Tibial nerve (tissue), 4 donors: Measurements from ENCODE around the gene KCNK4. TPM values are rescaled to one million over a fixed set of nuclear protein-coding genes. Genes with fewer than 3 reads are reported as not detected.

Experiments
- DNase-seq, 2 donors: peaks; one replicate each; pipeline ENCODE4 v3.0.0-alpha.2; 2019; ENCODE audit warnings: low spot score in 2 of 2
- H3K27ac ChIP-seq, 4 donors: fragments of 200-600 bp; sonication (generic) in 3 of 4; one replicate each; pipeline ENCODE4 v1.5.1; 2017 to 2019; ENCODE audit warnings: mild to moderate bottlenecking in 1 of 4
- H3K27me3 ChIP-seq, 2 donors: fragments of 200-600 bp; sonication (generic) in 1 of 2; one replicate each; pipeline versions ENCODE4 v1.5.1 to v1.6.0; 2017 to 2019
- H3K36me3 ChIP-seq, 3 donors: fragments of 200-600 bp; sonication (generic); one replicate each; pipeline ENCODE4 v1.5.1; 2018 to 2019
- H3K4me1 ChIP-seq, 4 donors: fragments of 200-600 bp; sonication (generic) in 3 of 4; one replicate each; pipeline ENCODE4 v1.5.1; 2017 to 2019
- H3K4me3 ChIP-seq, 4 donors: fragments of 200-600 bp; sonication (generic) in 3 of 4; one replicate each; pipeline ENCODE4 v1.5.1; 2017 to 2019; ENCODE audit warnings: mild to moderate bottlenecking in 1 of 4, moderate library complexity in 1 of 4
- H3K9me3 ChIP-seq, 4 donors: fragments of 200-600 bp; sonication (generic) in 3 of 4; one replicate each; pipeline ENCODE4 v1.5.1; 2017 to 2019
- EP300 ChIP-seq, 2 donors: sonication (generic); formaldehyde crosslinking; IDR thresholded peaks; one replicate each; pipeline ENCODE4 v1.6.1; 2017; ENCODE audit warnings: antibody characterized with exemption in 2 of 2, mild to moderate bottlenecking in 1 of 2
- POLR2A ChIP-seq, 2 donors: fragments of 450-650 bp; IDR thresholded peaks; one replicate each; pipeline ENCODE4 v1.6.1; 2017; ENCODE audit warnings: antibody characterized with exemption in 2 of 2, mild to moderate bottlenecking in 2 of 2, moderate library complexity in 2 of 2
- WGBS, 2 donors: methylation state at CpG; one replicate each; pipeline ENCODE4 v1.1.5; 2018; 5-methylcytosine and 5-hydroxymethylcytosine counted together
- total RNA-seq, 4 donors: library from RNA; depleted of rRNA; stranded (reverse); fragments of >200 nt; gene quantifications; one replicate each; pipeline ENCODE4 v1.1.0, GENCODE V29; 2016
- TF ChIP-seq, protein P1 (sequence below), 5 experiments: fragments of 200-600 bp in 3 of 5; fragments of 450-650 bp in 2 of 5; sonication (generic) in 3 of 5; IDR thresholded peaks; one replicate each; pipeline ENCODE4 v1.5.1; 2016 to 2019; ENCODE audit warnings: antibody characterized with exemption in 5 of 5, mild to moderate bottlenecking in 3 of 5, moderate library complexity in 2 of 5

Gene KCNK4
- total RNA-seq, 4 donors from 2014 or later, result 1.2 TPM; not detected in 3

DNA sequence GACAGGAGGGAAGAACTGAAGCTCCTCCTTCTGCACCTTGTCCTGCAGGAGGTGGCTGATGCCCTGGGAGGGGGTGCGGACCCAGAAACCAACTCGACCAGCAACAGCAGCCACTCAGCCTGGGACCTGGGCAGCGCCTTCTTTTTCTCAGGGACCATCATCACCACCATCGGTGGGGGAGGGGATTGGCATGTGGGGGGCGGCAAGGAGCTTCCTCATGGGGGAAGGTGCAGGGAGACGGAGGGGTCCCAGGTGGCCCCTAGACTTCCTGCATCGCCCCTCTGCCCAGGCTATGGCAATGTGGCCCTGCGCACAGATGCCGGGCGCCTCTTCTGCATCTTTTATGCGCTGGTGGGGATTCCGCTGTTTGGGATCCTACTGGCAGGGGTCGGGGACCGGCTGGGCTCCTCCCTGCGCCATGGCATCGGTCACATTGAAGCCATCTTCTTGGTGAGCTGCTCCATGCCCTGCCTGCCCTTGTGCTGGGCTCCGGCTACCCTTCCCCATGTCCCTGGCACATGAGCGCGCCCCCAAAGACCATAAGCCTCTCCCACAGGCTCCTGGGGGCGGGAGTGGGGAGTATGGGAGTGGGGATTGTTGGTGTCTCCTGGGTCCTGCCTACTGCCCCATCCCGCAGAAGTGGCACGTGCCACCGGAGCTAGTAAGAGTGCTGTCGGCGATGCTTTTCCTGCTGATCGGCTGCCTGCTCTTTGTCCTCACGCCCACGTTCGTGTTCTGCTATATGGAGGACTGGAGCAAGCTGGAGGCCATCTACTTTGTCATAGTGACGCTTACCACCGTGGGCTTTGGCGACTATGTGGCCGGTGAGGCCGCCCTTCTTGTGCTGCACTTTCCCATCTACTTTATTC lies 6.0 kb downstream of the KCNK4 start:
- Histone ChIP-seq H3K36me3 (no peaks in the 10 kb centered on the region), H3K27me3 (peaks cover 2 to 100% of the 10 kb centered on the region in 2 donors), H3K27ac (no peak overlapping the region), H3K4me3 (no peak overlapping the region), H3K4me1 (peaks cover 0 to 42% (median 25%) of the 10 kb centered on the region in 4 donors), H3K9me3 (no peaks in the 10 kb centered on the region)
- no peak for DNase-seq
- TF ChIP-seq, protein P1, sequence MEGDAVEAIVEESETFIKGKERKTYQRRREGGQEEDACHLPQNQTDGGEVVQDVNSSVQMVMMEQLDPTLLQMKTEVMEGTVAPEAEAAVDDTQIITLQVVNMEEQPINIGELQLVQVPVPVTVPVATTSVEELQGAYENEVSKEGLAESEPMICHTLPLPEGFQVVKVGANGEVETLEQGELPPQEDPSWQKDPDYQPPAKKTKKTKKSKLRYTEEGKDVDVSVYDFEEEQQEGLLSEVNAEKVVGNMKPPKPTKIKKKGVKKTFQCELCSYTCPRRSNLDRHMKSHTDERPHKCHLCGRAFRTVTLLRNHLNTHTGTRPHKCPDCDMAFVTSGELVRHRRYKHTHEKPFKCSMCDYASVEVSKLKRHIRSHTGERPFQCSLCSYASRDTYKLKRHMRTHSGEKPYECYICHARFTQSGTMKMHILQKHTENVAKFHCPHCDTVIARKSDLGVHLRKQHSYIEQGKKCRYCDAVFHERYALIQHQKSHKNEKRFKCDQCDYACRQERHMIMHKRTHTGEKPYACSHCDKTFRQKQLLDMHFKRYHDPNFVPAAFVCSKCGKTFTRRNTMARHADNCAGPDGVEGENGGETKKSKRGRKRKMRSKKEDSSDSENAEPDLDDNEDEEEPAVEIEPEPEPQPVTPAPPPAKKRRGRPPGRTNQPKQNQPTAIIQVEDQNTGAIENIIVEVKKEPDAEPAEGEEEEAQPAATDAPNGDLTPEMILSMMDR (IDR thresholded peaks at IDR 0.05), result no peak
- TF ChIP-seq EP300 (IDR thresholded peaks at IDR 0.05) (no peak), POLR2A (IDR thresholded peaks at IDR 0.05) (no peak)
- 10 to 15% methylated on average over 26 to 31 of the region's 34 CpGs for WGBS, 2 donors

DNA sequence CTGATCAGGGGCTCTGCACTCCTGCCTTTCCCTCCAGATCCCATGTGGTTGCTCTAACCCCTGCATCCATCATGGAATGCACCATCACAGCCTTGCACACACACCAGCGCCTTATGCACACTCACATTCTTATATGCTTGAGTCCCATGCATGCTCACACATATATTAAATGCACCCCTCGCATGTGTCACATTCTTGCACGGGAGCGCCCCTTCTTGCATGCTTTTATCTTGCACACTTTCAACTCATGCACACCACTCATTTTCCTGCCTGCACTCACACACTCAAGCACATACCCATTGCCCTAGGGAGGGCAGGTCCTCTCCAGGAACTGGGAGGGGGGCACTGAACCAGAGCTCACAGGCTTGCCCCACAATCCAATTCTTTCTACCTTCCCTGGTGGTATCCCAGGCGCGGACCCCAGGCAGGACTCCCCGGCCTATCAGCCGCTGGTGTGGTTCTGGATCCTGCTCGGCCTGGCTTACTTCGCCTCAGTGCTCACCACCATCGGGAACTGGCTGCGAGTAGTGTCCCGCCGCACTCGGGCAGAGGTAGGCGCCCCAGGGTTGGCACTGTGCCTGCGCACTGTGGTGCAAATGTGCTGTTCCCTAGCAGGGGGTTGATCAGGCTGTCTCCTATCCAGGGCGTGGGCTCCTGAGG lies 6.7 kb downstream of the KCNK4 start:
- DNase-seq, result no peak
- Histone ChIP-seq H3K4me3 (no peak overlapping the region), H3K9me3 (no peaks in the 10 kb centered on the region), H3K27me3 (peaks cover 2 to 100% of the 10 kb centered on the region in 2 donors), H3K4me1 (peaks cover 0 to 35% (median 21%) of the 10 kb centered on the region in 4 donors), H3K27ac (no peak overlapping the region), H3K36me3 (no peaks in the 10 kb centered on the region)
- WGBS, 2 donors, result 45 to 48% methylated on average over 17 to 18 of the region's 18 CpGs
- TF ChIP-seq, protein P1 (IDR thresholded peaks at IDR 0.05), result no peak
- no peak for TF ChIP-seq POLR2A (IDR thresholded peaks at IDR 0.05)

DNA sequence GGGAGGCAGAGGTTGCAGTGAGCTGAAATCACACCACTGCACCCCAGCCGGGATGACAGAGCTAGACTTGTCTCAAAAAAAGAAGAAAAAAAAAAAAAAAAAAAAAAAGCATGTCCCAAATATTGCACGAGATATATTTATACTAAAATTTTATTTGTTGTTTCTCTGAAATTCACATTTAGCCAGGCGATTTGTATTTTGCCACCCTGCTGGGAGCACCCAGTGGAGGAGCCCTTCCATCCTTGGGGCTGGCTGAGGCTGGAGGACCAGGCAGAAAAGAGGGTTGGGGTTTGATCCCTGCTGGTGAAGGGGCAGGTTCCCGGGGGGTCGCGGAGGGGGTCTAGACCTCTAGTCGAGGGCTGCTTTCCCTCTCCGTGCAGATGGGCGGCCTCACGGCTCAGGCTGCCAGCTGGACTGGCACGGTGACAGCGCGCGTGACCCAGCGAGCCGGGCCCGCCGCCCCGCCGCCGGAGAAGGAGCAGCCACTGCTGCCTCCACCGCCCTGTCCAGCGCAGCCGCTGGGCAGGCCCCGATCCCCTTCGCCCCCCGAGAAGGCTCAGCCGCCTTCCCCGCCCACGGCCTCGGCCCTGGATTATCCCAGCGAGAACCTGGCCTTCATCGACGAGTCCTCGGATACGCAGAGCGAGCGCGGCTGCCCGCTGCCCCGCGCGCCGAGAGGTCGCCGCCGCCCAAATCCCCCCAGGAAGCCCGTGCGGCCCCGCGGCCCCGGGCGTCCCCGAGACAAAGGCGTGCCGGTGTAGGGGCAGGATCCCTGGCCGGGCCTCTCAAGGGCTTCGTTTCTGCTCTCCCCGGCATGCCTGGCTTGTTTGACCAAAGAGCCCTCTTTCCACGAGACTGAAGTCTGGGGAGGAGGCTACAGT lies 8.1 kb downstream of the KCNK4 start:
- peaks cover 0 to 39% (median 23%) of the 10 kb centered on the region in 4 donors for H3K4me1 ChIP-seq
- H3K27ac ChIP-seq, result no peak overlapping the region
- TF ChIP-seq, protein P1 (IDR thresholded peaks at IDR 0.05), result peak in 1 of 5 experiments; percentile 12
- TF ChIP-seq EP300 (IDR thresholded peaks at IDR 0.05), result no peak
- peak overlapping the region; percentile 29 to 49 (median 30) for H3K4me3 ChIP-seq
- 5 to 6% methylated on average over 30 to 45 of the region's 60 CpGs for WGBS, 2 donors
- peak; percentile 51 to 53 for DNase-seq
- H3K27me3 ChIP-seq, result peaks cover 2 to 97% of the 10 kb centered on the region in 2 donors
- no peaks in the 10 kb centered on the region for H3K9me3 ChIP-seq
- H3K36me3 ChIP-seq, result no peaks in the 10 kb centered on the region

DNA sequence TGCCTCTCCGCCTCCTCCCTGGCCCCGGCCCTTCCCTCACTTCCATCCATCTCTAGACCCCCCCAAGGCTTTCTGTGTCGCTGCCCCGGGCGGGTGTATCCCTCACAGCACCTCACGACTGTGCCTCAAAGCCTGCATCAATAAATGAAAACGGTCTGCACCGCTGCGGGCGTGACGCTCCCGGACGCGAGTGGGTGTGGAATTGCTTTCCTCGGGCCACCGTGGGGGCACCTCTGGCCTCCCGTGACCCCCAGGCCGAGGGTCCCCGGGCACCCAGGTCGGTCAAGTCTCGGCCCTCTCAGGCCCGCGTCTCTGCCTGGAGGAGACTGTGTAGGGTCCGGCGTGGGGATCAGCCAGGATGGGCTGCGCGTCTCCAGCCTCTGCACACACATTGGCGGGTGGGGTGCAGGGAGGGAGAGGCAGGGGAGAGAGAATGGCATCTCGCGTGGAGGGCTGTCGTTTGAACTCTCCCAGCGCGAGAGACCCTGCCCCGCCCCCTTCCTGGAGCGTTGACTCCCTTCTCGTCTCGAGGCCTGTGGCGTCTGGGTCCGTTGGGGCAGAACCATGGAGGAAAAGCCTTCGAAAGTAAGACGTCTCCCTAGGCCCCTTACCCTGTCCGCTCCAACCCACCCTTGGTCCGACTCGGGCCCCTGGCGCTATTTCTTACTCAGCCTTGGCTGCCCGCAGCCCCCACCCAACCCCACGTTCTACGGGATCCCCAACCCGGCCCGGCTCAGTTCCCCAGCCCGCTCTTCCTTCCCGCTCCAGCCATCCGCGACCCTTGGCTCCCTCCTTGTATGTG lies 8.9 kb downstream of the KCNK4 start, which contains the start of gene CATSPERZ:
TSS of gene CATSPERZ (plus strand) at position 512 of the 802 bp plus-strand sequence. CDS start at position 565, 53 bp downstream.
- no peak for DNase-seq
- H3K36me3 ChIP-seq, result no peaks in the 10 kb centered on the region
- peaks cover 0 to 40% (median 23%) of the 10 kb centered on the region in 4 donors for H3K4me1 ChIP-seq
- 1 to 10% methylated on average over 29 to 45 of the region's 54 CpGs for whole genome bisulfite sequencing, 2 donors
- H3K9me3 ChIP-seq, result no peaks in the 10 kb centered on the region
- H3K27me3 ChIP-seq, result peaks cover 2 to 89% of the 10 kb centered on the region in 2 donors
- H3K27ac ChIP-seq, result no peak within 1 kb of the TSS
- peak within 1 kb of the TSS; percentile 29 to 49 (median 30) for H3K4me3 ChIP-seq
- TF ChIP-seq, protein P1 (IDR thresholded peaks at IDR 0.05), result no peak
- TF ChIP-seq POLR2A (IDR thresholded peaks at IDR 0.05) (no peak), EP300 (IDR thresholded peaks at IDR 0.05) (no peak)
